HG02763 (cell line): ENCODE data around the gene CD8B.

Source experiments
- ATAC-seq: cut with Tn5 transposase; IDR thresholded peaks from one replicate; pipeline ENCODE4 v1.9.1; 2021; ENCODE audit warnings: mild to moderate bottlenecking, moderate library complexity; ENCODE audit not compliant: unreplicated experiment

CD8B gene

GRCh38 chr2:86806059-86806857 is 55.4 kb downstream of the CD8B start:
- ATAC-seq: no peak

- ATAC-seq: no peak
Measured at GRCh38 chr2:86800856-86801567, 60.7 kb downstream of the CD8B start.

GRCh38 chr2:86794861-86795260 is 66.8 kb downstream of the CD8B start:
- no peak for ATAC-seq

DNA sequence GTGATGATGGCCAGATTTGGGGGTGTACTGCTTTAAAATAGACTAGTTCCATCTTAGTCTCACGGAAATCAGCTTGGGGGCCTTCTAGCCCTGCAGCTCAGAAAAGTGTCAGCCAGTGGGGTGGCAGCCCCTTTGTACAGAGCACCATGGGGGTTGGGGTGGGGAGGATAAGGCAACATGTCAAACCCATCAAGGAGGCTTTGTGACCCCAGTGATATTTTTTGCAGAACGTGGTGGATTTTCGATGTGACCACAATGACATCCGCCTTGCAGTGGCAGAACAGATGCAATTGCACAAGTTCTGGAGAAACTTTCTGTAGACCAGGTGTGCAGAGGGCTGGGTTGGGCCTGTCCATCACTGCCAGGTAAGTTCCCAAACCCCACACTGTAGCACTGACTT is 67.9 kb downstream of the CD8B start:
- no peak for ATAC-seq

DNA sequence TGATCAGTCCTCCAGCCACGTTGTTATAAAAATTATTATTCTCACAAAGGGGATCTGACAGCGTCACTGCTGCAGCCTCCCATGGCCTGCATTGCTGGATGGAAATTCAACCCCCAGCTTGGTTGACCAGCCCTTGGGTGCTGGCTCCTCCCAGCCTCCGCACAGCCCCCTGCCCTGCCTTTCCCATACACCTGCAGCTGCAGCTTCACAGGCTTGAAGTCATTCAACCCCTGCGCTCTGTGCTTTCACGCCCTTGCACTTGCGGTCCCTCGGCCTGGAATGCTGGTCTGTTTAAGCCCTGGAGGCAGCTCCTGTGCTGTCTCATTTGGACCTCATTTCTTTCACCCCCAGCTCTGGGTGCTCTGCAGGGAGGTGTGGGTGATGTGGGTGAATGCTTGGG is 70.1 kb downstream of the CD8B start:
- no peak for ATAC-seq

GRCh38 chr2:86790676-86791572 is 70.8 kb downstream of the CD8B start, which contains the start of gene CD8A:
Gene CD8A, minus strand, starts transcription at chr2:86790913. Its CDS starts 88 bp downstream, at chr2:86790825.
- no peak for ATAC-seq

- ATAC-seq: no peak
Measured at GRCh38 chr2:86790134-86790675, 71.5 kb downstream of the CD8B start.

DNA sequence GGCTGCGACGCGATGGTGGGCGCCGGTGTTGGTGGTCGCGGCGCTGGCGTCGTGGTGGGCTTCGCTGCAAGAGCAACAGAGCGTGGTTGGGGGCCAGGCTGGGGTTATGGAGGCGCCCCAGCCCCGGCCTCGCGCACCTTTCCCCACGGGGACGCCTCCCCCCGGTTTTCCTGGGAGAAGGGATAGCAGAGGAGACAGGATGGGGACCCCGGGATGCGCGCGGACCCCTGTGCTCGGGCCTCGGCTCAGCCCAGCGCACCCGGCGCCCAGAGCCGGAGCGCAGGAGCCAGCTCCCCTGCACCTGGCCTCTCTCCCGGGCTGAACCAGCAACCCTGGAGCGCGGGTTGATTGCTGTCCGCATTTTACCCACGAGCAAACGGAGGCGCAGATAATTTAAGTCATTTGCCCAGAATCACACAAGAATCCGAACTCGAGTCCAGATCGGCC is 72.0 kb downstream of the CD8B start:
- no peak for ATAC-seq

DNA sequence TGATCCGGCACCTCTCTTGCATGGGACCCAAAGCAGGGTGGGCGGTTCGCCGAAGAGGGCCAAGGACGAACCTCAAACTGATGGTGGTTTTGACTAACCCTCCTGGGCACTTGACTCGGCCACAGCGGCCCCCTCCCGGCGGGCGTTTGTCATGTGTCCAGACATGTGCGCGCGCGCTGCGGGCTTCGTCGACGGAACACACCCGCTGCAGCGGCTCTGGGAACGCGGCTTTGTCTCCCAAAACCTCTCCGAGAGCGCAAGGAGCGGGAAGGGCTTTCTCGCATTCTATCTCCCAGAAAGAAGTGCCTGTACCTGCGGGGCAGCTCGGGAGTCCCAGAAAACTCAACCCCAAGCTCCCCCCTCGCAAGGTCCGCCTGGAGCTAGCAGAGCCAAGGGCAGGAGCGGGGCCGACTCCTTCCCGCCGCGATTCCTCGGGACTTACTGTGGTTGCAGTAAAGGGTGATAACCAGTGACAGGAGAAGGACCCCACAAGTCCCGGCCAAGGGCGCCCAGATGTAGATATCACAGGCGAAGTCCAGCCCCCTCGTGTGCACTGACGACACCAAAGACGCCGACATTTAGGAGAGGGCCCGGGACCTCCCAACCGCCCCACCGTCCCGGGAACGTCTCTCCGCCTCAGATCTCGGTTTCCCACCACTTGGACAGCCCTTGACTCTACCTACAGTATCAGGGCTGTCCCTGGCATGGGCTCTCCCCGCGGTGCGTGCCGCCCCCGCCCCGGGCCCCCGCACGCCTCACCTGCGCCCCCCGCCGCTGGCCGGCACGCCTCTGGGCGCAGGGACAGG is 72.6 kb downstream of the CD8B start:
- no peak for ATAC-seq

DNA sequence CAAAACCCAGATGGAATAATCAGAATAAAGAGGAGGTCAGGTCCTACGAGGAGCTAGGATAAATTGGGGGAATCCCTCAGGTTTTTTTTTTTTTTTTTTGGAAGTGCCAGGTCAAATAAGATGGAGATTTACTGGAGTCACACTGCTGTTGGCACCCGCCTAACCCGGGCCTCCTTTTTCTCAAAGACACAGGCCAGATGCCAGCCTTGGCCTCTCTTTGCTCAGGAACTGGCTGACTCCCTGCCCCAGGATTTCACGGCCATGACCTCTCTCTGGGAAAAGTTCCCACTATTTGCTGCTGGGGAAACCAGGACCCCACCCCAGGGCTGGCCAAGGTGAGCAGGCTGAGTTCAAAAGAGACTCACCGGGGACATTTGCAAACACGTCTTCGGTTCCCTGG is 73.5 kb downstream of the CD8B start:
- ATAC-seq: no peak

- no peak for ATAC-seq
Measured at GRCh38 chr2:86787736-86788135, 74.0 kb downstream of the CD8B start.

DNA sequence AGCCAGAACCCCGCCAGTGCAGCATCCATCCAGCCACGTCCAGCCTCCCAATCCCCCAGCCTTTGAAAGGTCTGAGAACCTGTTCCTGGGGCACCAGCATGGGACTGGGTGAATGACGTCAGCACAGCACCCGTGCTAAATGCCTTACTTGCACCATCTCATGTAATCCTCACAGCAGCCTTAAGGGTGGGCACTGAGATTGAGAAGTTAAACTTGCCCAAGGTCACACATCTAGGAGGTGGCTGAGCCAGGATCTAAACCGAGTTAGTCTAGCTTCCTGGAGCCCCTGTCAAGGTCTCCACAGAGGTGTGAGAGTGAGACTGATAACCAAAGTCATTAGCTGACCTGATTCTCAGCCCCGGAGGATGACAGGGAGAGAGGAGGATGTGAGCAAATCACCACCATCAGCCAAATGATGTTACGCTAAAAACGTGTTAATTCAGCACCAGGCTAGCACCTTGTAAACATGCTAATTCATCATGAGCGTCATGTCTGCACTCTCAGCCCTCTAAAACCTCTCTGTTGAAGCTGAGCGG is 75.6 kb downstream of the CD8B start:
- ATAC-seq: no peak

DNA sequence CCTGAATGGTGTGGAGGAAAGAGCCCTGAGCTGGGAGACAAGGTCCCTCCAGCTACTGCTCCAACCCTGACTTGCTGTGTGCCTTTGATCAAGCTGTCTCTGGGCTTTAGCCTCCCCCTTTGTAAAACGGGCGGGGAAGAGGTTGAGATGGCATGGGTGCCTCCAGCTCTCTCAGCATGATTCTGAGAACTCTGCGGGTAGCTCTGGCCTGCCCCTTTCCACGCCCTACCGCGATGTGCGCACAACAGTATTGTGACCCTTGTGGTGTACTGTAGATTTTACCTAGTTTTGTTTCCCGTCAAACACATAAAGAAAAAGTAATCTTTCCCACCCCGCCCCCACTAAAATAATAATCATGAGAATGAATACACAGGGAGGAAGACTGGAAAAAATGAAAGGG is 76.2 kb downstream of the CD8B start:
- no peak for ATAC-seq

DNA sequence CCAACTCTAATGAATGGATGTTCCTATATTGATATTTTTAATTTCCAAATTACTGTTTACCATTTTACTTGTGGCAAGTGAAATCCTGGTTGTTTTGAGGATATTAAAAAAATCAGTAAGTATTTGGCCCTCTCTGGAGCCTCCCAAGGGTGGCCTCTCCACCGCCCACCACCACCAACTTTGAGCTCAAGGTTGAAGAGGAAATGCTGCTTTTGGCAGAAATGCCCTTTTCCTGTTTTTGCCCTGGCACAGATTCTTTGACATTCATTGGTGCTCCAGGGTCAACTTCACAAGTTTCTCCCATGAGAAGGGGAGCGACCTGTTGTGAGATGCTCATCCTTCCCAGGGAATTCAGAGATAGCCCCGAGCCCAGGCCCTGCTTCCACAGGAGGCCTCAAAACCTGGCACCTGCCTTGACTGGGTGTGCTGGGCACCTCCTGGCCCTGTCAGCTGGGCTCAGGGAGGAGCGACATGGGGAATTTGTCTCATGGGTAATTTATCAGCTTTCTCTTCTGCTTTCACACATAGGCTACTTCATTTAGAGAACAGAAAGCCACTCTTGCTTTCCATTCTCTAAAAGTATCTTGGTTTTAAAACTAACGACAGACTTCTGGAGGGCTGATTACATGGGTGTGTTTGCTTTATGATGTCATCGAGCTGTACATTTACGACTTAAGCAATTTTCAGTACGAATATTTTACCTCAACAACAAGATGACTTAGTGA is 77.9 kb downstream of the CD8B start:
- peak; percentile 94 for ATAC-seq

- no peak for ATAC-seq
Measured at GRCh38 chr2:86782748-86783147, 78.9 kb downstream of the CD8B start.

GRCh38 chr2:86781363-86781762 is 80.3 kb downstream of the CD8B start:
- ATAC-seq: no peak

GRCh38 chr2:86779971-86780370 is 81.7 kb downstream of the CD8B start:
- ATAC-seq: no peak

- ATAC-seq: no peak
Measured at GRCh38 chr2:86778957-86779356, 82.7 kb downstream of the CD8B start.

GRCh38 chr2:86776532-86776931 is 85.2 kb downstream of the CD8B start:
- no peak for ATAC-seq
